Panc1 (cell line): ENCODE data around the gene SNTG2. TPM values are rescaled to one million over a fixed set of nuclear protein-coding genes. Genes with fewer than 3 reads are reported as not detected.

Experiments
- ATAC-seq: fragments of 200-7000 bp; cut with Tn5 transposase; 2 replicates; pipeline ENCODE4 v1.9.1; 2020; ENCODE audit warnings: mild to moderate bottlenecking, moderate library complexity
- BruUV-seq: library from RNA; stranded (reverse); fragments of 400-500 nt; replicated peaks from 2 replicates; lab custom pipeline; 2021; lab: Mats Ljungman, UMichigan
- CTCF ChIA-PET: fragments of 300-600 bp; sonication (Branson Sonifier 250); formaldehyde crosslinking; loops from one replicate; lab custom pipeline; 2022; ENCODE audit warnings: antibody characterized with exemption; lab: Charles Lee
- POLR2A ChIA-PET: fragments of 300-600 bp; sonication (Branson Sonifier 250); formaldehyde crosslinking; loops from one replicate; lab custom pipeline; 2022; ENCODE audit warnings: antibody characterized with exemption; lab: Charles Lee
- DNase-seq: peaks from one replicate; pipeline ENCODE4 v3.0.0-alpha.2; 2010; ENCODE audit warnings: low read depth, low spot score
- H3K27ac ChIP-seq: 2 replicates; pipeline ENCODE4 v1.5.1; 2011; ENCODE audit warnings: mild to moderate bottlenecking, low read length, inconsistent platforms
- H3K27me3 ChIP-seq: fragments of 200-500 bp; sonication (Bioruptor generic); 2 replicates; pipeline ENCODE4 v1.6.0; 2014; ENCODE audit warnings: low read length, inconsistent platforms; ENCODE audit not compliant: control insufficient read depth, insufficient read depth
- H3K36me3 ChIP-seq: fragments of 200-500 bp; sonication (Bioruptor generic); 2 replicates; pipeline ENCODE4 v1.5.1; 2014; ENCODE audit warnings: inconsistent platforms, mild to moderate bottlenecking, low read length, moderate library complexity; ENCODE audit not compliant: control insufficient read depth, insufficient read depth
- H3K4me1 ChIP-seq: 2 replicates; pipeline ENCODE4 v1.5.1; 2011; ENCODE audit warnings: inconsistent platforms, mild to moderate bottlenecking, low read length, moderate library complexity; ENCODE audit not compliant: control insufficient read depth, insufficient read depth
- H3K4me3 ChIP-seq, 2 experiments: 2 replicates each; pipeline ENCODE4 v1.5.1; 2011 to 2012; ENCODE audit warnings: low read depth in 2 of 2, low read length in 2 of 2, mild to moderate bottlenecking in 2 of 2, inconsistent platforms in 1 of 2, moderate library complexity in 1 of 2
- H3K9me3 ChIP-seq: fragments of 200-500 bp; sonication (Bioruptor generic); 2 replicates; pipeline ENCODE4 v1.5.1; 2014; ENCODE audit warnings: low read depth, mild to moderate bottlenecking, inconsistent platforms, low read length, moderate library complexity; ENCODE audit not compliant: control insufficient read depth, insufficient read depth
- CTCF ChIP-seq: fragments of 450-650 bp; IDR thresholded peaks from 2 replicates; pipeline ENCODE4 v1.5.1; 2017; ENCODE audit warnings: mild to moderate bottlenecking
- POLR2AphosphoS5 ChIP-seq: IDR thresholded peaks from 2 replicates; pipeline ENCODE4 v1.6.1; 2012; ENCODE audit warnings: mild to moderate bottlenecking, low read depth, low read length, moderate library complexity
- REST ChIP-seq, 2 experiments: IDR thresholded peaks; 2 replicates each; pipeline ENCODE4 v1.6.1; 2011 to 2012; ENCODE audit warnings: low read depth in 2 of 2, control low read depth in 1 of 2, low read length in 1 of 2, mild to moderate bottlenecking in 1 of 2, moderate library complexity in 1 of 2; ENCODE audit not compliant: insufficient read depth in 1 of 2
- SIN3A ChIP-seq: IDR thresholded peaks from 2 replicates; pipeline ENCODE4 v1.6.1; 2012; ENCODE audit warnings: low read depth, mild to moderate bottlenecking, low read length, moderate library complexity, borderline replicate concordance; ENCODE audit not compliant: insufficient read depth
- TCF7L2 ChIP-seq: IDR thresholded peaks from 2 replicates; pipeline ENCODE4 v1.6.1; 2011; ENCODE audit warnings: mild to moderate bottlenecking, low read depth, low read length, inconsistent platforms
- in situ Hi-C: cut with HindIII; loops from 2 replicates; pipeline ENCODE4 v1.10.0; 2016; ENCODE audit warnings: low sequenced_read_pairs, low pct_unique_long_range_greater_than_20kb
- intact Hi-C: fragments of 100-400 bp; cut with micrococcal nuclease; formaldehyde crosslinking; loops from one replicate; pipeline ENCODE4 v1.10.0; 2022; ENCODE audit not compliant: unreplicated experiment
- total RNA-seq: library from RNA; stranded (reverse); gene quantifications from one replicate; pipeline ENCODE4 v1.2.1, GENCODE V29; 2021; ENCODE audit not compliant: unreplicated experiment

The SNTG2 gene
- total RNA-seq, 1 experiment from 2014 or later, result not detected

GRCh38 chr2:1026141-1026540 is 75.5 kb downstream of the SNTG2 start:
- intact Hi-C loops, result no loop called here
- DNase-seq, result no peak
- POLR2A ChIA-PET, result no interaction called here

GRCh38 chr2:1028831-1029230 is 78.2 kb downstream of the SNTG2 start:
- no TSS peak for BruUV-seq
- in situ Hi-C loops, result no loop called here
- Histone ChIP-seq H3K27ac (no peak overlapping the region), H3K27me3 (no peaks in the 10 kb centered on the region; the same call in 1 of the 2 replicates), H3K36me3 (no peaks in the 10 kb centered on the region), H3K4me3 (no peak overlapping the region), H3K4me1 (no peaks in the 10 kb centered on the region), H3K9me3 (no peaks in the 10 kb centered on the region)
- no peak for DNase-seq
- ChIA-PET CTCF (no interaction called here), POLR2A (no interaction called here)
- intact Hi-C loops, result no loop called here
- TF ChIP-seq CTCF, result no peak
- ATAC-seq, result no peak

More at GRCh38 chr2:1026141-1026540, 75.5 kb downstream of the SNTG2 start:
- TF ChIP-seq SIN3A (no peak), CTCF (no peak), TCF7L2 (no peak), POLR2AphosphoS5 (no peak), REST (IDR thresholded peaks at IDR 0.05; ENCODE audit: insufficient read depth in 1 of 2, low read depth in 2 of 2, low read length in 1 of 2) (no peak)
- Histone ChIP-seq H3K27ac (no peak overlapping the region), H3K27me3 (no peaks in the 10 kb centered on the region; the same call in 1 of the 2 replicates), H3K9me3 (no peaks in the 10 kb centered on the region), H3K36me3 (no peaks in the 10 kb centered on the region), H3K4me1 (no peaks in the 10 kb centered on the region), H3K4me3 (no peak overlapping the region)
- no peak for ATAC-seq
- CTCF ChIA-PET, result no interaction called here
- no TSS peak for BruUV-seq
- in situ Hi-C loops, result no loop called here

- no peak for ATAC-seq
- intact Hi-C loops (no loop called here), in situ Hi-C loops (no loop called here)
- H3K4me3 ChIP-seq, result no peak overlapping the region
- ChIA-PET POLR2A (no interaction called here), CTCF (no interaction called here)
- no TSS peak for BruUV-seq
- no peaks in the 10 kb centered on the region for H3K36me3 ChIP-seq
- TF ChIP-seq SIN3A, result no peak
- H3K4me1 ChIP-seq, result no peaks in the 10 kb centered on the region
- DNase-seq, result no peak
- H3K27ac ChIP-seq, result no peak overlapping the region
- no peaks in the 10 kb centered on the region; the same call in 1 of the 2 replicates for H3K27me3 ChIP-seq
- H3K9me3 ChIP-seq, result no peaks in the 10 kb centered on the region
Measured at GRCh38 chr2:1032030-1032429, 81.4 kb downstream of the SNTG2 start.
